AG04449 (cell line): ENCODE measurements around the gene RYR2.

ENCODE experiments used
- CTCF ChIA-PET: fragments of 350-600 bp; formaldehyde crosslinking; extraction: SDS; loops from one replicate; lab custom pipeline; 2021; ENCODE audit warnings: antibody characterized with exemption; lab: Yijun Ruan, JAX
- POLR2A ChIA-PET: fragments of 400-600, 350-600 bp; formaldehyde crosslinking; extraction: SDS; loops from one replicate; lab custom pipeline; 2020; ENCODE audit warnings: antibody characterized with exemption, inconsistent platforms; lab: Yijun Ruan, JAX
- DNase-seq: peaks from one replicate; pipeline ENCODE4 v3.0.0-alpha.2; 2010; ENCODE audit warnings: low read depth, low spot score
- H3K4me3 ChIP-seq: 2 replicates; pipeline ENCODE4 v1.5.1; 2011; ENCODE audit warnings: low read depth, mild to moderate bottlenecking, control low read depth, low read length
- TF ChIP-seq, protein P1 (sequence below): IDR thresholded peaks from one replicate; pipeline ENCODE4 v1.5.1; 2011; ENCODE audit warnings: mild to moderate bottlenecking, moderate library complexity, low read length, control low read depth, inconsistent platforms; ENCODE audit not compliant: insufficient read depth; ENCODE audit errors: missing control alignments

The RYR2 gene

DNA sequence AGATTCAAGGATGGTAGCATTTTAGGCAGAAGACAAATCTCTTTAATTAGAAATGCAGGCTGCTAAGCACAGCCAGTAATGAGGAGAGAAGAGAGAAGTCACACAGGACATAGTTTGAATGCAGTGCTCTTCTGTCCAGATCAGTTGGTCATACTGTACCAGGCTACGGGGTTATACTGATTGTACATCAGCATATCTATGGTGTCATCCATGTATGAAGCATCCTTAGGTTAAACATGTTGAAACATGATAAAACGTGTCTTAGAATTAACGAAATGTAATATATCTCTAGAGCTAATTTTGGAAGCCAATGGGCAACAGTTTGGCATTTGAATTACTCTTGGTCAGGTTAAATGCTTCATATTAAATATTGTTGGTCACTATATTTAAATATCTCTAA is 199.1 kb downstream of the RYR2 start:
- ChIA-PET POLR2A (no interaction called here), CTCF (no interaction called here)
- no peak overlapping the region for H3K4me3 ChIP-seq
- no peak for DNase-seq
- TF ChIP-seq, protein P1, sequence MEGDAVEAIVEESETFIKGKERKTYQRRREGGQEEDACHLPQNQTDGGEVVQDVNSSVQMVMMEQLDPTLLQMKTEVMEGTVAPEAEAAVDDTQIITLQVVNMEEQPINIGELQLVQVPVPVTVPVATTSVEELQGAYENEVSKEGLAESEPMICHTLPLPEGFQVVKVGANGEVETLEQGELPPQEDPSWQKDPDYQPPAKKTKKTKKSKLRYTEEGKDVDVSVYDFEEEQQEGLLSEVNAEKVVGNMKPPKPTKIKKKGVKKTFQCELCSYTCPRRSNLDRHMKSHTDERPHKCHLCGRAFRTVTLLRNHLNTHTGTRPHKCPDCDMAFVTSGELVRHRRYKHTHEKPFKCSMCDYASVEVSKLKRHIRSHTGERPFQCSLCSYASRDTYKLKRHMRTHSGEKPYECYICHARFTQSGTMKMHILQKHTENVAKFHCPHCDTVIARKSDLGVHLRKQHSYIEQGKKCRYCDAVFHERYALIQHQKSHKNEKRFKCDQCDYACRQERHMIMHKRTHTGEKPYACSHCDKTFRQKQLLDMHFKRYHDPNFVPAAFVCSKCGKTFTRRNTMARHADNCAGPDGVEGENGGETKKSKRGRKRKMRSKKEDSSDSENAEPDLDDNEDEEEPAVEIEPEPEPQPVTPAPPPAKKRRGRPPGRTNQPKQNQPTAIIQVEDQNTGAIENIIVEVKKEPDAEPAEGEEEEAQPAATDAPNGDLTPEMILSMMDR, result no peak

DNA sequence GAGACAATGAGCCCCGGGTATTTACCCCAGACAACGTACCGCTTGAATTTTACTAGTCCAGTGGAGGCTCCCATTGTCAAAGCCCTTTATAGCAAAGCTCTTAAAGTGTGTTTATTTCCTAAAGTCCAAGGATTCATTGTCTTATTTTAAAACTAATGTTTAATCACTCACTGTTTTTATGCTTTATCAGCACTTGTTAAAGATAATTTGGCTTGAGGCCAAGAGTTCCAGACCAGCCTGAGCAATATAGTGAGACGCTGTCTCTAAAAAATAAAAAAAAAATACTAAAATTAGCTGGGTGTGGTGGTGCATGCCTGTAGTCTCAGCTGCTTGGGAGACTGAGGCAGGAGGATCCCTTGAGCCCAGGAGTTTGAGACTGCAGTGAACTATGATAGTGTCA is 202.8 kb downstream of the RYR2 start:
- no peak for DNase-seq
- TF ChIP-seq, protein P1, result no peak
- POLR2A ChIA-PET, result no interaction called here
- CTCF ChIA-PET, result no interaction called here
- no peak overlapping the region for H3K4me3 ChIP-seq

DNA sequence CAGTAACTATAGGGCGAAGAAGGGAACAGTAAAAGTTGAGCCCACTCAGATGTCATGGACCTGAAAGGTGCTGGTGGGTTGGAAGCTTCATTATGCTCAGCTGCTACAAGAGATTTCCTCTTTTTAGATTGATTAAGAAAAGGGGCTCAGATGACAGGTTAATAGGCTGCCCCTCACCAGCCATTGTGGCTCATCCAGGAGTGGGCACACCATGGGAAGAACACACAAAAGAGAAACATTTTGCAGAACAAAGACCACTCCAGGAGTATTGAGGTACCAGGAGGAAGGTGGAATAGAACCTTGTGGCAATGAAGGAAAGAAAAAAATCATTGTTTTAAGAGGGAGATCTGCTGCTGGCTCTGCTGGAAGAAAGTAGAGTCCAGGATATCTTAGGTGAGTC is 205.5 kb downstream of the RYR2 start:
- H3K4me3 ChIP-seq, result no peak overlapping the region
- TF ChIP-seq, protein P1, result no peak
- DNase-seq, result no peak
- ChIA-PET POLR2A (no interaction called here), CTCF (no interaction called here)

DNA sequence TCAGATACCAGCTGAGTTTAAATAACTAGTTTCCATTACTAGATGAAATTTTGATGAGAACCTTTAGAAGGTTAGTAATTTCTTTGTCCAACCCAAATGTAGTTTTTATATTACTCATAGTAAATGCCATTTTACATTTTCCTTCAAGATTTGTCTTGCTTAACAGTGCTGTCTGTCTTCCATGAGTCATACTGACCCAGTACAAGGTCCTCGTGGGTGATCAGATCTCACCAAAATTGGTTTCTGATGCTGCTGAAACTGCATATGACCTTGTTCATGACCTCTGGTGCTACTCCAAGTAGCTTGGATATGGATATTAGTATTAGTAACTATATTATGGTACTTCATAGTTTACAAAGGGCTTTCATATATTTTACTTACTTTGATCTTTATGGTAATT is 207.1 kb downstream of the RYR2 start:
- TF ChIP-seq, protein P1, result no peak
- ChIA-PET CTCF (no interaction called here), POLR2A (no interaction called here)
- H3K4me3 ChIP-seq, result no peak overlapping the region
- DNase-seq, result no peak

DNA sequence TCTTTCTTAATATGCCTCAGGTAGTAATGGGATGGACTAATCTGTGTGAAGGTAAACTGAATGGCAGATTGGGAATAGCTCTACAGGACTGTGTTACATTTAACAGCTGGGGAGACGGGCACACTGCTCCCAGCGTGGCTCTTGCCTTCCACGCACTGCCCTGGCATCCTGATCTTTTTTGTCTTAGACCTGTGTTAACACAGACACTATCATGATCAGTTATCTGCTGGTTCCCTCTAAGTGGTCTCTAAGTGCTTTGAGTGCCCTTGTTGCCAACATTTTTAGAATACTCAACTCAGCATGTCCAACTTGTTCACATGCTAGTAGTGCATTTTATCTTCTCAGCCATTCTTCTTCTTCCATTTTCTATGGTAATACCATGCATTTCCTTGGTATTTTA is 208.1 kb downstream of the RYR2 start:
- DNase-seq, result no peak
- no peak overlapping the region for H3K4me3 ChIP-seq
- TF ChIP-seq, protein P1, result no peak
- ChIA-PET POLR2A (no interaction called here), CTCF (no interaction called here)

- DNase-seq, result no peak
- no peak overlapping the region for H3K4me3 ChIP-seq
- ChIA-PET CTCF (no interaction called here), POLR2A (no interaction called here)
- TF ChIP-seq, protein P1, result no peak
These were observed 213.1 kb downstream of the RYR2 start for GRCh38 chr1:237255071-237255470.
